ENCODE data around the gene DDX23. TPM values are rescaled to one million over a fixed set of nuclear protein-coding genes. Genes with fewer than 3 reads are reported as not detected.

DDX23 gene
- total and polyA plus RNA-seq, 10 donors, result 33.1 to 104 (median 83.5) TPM

DNA sequence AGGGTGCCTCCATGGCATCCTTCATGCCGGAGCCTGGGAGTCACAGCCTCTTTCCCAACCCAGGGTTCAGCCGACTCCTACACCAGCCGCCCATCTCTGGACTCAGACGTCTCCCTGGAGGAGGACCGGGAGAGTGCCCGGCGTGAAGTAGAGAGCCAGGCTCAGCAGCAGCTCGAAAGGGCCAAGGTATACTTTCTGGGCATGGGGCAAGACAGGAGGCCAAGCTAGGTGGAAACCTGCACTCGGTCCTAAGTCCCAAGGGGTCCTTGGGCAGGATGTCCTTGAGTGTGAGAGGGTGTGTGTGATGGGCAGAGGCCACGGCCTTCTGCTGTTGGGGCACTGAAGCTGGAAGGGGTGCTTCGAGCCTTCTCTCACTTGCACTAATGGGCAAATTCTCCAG lies 28.7 kb downstream of the DDX23 start:
- H3K27ac ChIP-seq, result no peak overlapping the region
- no peaks in the 10 kb centered on the region for H3K9me3 ChIP-seq
- no peak overlapping the region for H3K4me3 ChIP-seq
- H3K36me3 ChIP-seq, result peaks cover 0 to 24% (median 8%) of the 10 kb centered on the region in 6 donors
- TF ChIP-seq, protein P1, sequence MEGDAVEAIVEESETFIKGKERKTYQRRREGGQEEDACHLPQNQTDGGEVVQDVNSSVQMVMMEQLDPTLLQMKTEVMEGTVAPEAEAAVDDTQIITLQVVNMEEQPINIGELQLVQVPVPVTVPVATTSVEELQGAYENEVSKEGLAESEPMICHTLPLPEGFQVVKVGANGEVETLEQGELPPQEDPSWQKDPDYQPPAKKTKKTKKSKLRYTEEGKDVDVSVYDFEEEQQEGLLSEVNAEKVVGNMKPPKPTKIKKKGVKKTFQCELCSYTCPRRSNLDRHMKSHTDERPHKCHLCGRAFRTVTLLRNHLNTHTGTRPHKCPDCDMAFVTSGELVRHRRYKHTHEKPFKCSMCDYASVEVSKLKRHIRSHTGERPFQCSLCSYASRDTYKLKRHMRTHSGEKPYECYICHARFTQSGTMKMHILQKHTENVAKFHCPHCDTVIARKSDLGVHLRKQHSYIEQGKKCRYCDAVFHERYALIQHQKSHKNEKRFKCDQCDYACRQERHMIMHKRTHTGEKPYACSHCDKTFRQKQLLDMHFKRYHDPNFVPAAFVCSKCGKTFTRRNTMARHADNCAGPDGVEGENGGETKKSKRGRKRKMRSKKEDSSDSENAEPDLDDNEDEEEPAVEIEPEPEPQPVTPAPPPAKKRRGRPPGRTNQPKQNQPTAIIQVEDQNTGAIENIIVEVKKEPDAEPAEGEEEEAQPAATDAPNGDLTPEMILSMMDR (IDR thresholded peaks at IDR 0.05 in 8 of 11, conservative IDR thresholded peaks at IDR 0.05 in 3 of 11), result no peak
- TF ChIP-seq POLR2AphosphoS5 (IDR thresholded peaks at IDR 0.05) (no peak), POLR2A (IDR thresholded peaks at IDR 0.05) (no peak)
- H3K27me3 ChIP-seq (replicated peaks in 1 of 7), result peaks cover 0 to 13% (median 0%) of the 10 kb centered on the region in 7 donors
- WGBS, 5 donors, result 88 to 97% (median 90%) methylated on average over 9 to 11 of the region's 11 CpGs
- H3K4me1 ChIP-seq, result peaks cover 0 to 16% (median 7%) of the 10 kb centered on the region in 6 donors
- intact Hi-C loops (cut with DNase I; ENCODE audit: low total_unique reads), result no loop called here
- no peak for DNase-seq

DNA sequence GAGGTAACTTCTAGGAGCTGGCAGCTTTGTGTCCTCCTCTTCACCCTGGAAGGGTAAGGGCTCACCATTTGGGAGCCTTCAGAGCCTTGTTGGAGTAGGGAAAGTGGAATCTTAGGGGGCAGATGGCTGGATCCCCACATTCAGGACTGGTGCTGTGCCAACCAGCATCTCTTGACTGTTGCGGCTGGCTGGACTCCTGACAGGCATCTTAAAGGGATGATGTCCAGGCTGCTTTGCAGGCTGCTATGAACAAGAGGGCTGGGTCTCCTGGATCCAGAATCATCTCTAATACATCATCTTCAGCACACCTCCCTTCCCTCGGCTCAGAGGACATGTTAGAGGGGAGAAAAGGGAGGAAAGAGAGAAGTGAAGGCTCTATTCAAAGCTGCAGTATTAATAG lies 29.3 kb downstream of the DDX23 start:
- no peak for TF ChIP-seq POLR2A (IDR thresholded peaks at IDR 0.05)
- TF ChIP-seq, protein P1 (IDR thresholded peaks at IDR 0.05 in 8 of 11, conservative IDR thresholded peaks at IDR 0.05 in 3 of 11), result no peak
- TF ChIP-seq POLR2AphosphoS5 (IDR thresholded peaks at IDR 0.05), result no peak
- Histone ChIP-seq H3K36me3 (peaks cover 0 to 19% (median 2%) of the 10 kb centered on the region in 6 donors), H3K27me3 (replicated peaks in 1 of 7) (peaks cover 0 to 19% (median 0%) of the 10 kb centered on the region in 7 donors), H3K27ac (no peak overlapping the region), H3K4me1 (peaks cover 0 to 21% (median 12%) of the 10 kb centered on the region in 6 donors), H3K4me3 (no peak overlapping the region), H3K9me3 (no peaks in the 10 kb centered on the region)
- 68 to 85% (median 80%) methylated on average over 2 of the region's 2 CpGs for WGBS, 5 donors
- DNase-seq, result no peak
- intact Hi-C loops (cut with DNase I; ENCODE audit: low total_unique reads), result no loop called here

DNA sequence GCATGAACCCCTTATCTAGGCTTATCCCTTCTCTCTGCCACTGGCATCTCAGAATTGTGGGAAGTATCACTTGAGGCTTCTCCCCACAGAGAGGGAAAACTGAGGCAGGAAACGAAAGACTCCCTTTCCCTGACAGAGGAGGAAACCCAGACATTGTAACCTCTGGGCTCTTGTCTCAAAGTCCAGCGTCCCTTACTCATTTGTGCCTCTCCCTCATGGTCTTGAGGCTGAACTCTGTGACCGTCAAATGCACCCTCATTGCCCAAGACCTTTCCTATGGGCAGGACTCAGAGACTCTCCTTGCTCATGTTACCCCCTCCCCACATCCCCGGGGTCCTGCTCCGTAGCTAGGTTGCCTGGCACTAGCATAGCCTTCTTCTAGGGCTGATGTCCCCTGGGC lies 29.8 kb downstream of the DDX23 start:
- Histone ChIP-seq H3K36me3 (peaks cover 0 to 13% (median 0%) of the 10 kb centered on the region in 6 donors), H3K9me3 (no peaks in the 10 kb centered on the region), H3K27ac (no peak overlapping the region), H3K4me1 (peaks cover 0 to 27% (median 16%) of the 10 kb centered on the region in 6 donors), H3K4me3 (no peak overlapping the region), H3K27me3 (replicated peaks in 1 of 7) (peaks cover 0 to 25% (median 1%) of the 10 kb centered on the region in 7 donors)
- DNase-seq, result no peak
- TF ChIP-seq, protein P1 (IDR thresholded peaks at IDR 0.05 in 8 of 11, conservative IDR thresholded peaks at IDR 0.05 in 3 of 11), result no peak
- TF ChIP-seq POLR2AphosphoS5 (IDR thresholded peaks at IDR 0.05) (no peak), POLR2A (IDR thresholded peaks at IDR 0.05) (no peak)
- intact Hi-C loops (cut with DNase I; ENCODE audit: low total_unique reads), result no loop called here
- WGBS, 5 donors, result 84 to 93% (median 90%) methylated on average over 5 of the region's 5 CpGs

DNA sequence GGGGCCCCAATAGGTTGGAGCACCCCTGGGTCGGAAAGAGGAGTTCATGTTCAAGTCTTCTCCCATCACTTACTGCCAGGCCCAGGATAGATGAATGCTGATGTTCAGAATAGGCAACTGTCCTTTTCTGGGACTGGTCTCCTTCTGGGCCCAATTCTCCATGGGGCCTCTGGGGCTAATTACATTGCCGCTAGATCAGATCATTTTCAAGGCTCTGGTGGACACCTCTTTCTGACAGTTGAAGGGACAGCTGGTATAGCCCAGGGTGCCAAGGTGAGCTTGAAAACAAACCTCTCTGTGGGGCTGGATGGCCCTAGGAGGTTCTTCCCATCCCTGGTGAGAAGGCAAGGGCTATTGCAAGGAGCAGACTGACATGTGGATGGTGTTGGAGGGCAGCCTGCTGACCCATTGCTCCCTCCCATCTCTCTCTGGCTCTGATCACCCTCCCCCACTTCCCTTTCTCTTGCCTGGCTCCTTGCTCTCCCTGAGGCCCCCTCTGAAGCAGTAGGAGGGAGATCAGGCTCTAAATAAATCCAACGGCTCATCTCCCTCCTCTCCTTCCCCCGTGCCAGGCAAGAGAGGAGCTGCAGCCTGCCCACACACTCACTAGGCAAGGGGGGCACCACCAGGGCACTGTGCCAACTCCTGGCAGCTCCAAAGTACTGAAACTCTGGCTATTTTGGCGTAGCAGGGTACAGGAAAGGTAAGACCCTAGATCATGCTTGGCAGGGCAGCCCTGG lies 31.8 kb downstream of the DDX23 start:
- H3K9me3 ChIP-seq, result no peaks in the 10 kb centered on the region
- no peak for DNase-seq
- H3K36me3 ChIP-seq, result no peaks in the 10 kb centered on the region
- H3K4me1 ChIP-seq, result peaks cover 0 to 46% (median 27%) of the 10 kb centered on the region in 6 donors
- no peak overlapping the region for H3K4me3 ChIP-seq
- 73 to 85% (median 77%) methylated on average over 5 of the region's 5 CpGs for WGBS, 5 donors
- TF ChIP-seq POLR2AphosphoS5 (IDR thresholded peaks at IDR 0.05) (no peak), POLR2A (IDR thresholded peaks at IDR 0.05) (no peak)
- TF ChIP-seq, protein P1 (IDR thresholded peaks at IDR 0.05 in 8 of 11, conservative IDR thresholded peaks at IDR 0.05 in 3 of 11), result no peak
- intact Hi-C loops (cut with DNase I; ENCODE audit: low total_unique reads), result no loop called here
- H3K27me3 ChIP-seq (replicated peaks in 1 of 7), result peaks cover 0 to 43% (median 5%) of the 10 kb centered on the region in 7 donors
- H3K27ac ChIP-seq, result no peak overlapping the region

Measured in spleen (tissue), 11 donors.